ENCODE results near the gene DDX20. TPM values are rescaled to one million over a fixed set of nuclear protein-coding genes. Genes with fewer than 3 reads are reported as not detected.

Gene DDX20
- total and polyA plus RNA-seq, 4 donors, result 6.0 to 14.4 (median 8.0) TPM

GRCh38 chr1:111746614-111746999 lies 9.1 kb upstream of the DDX20 start:
- Histone ChIP-seq H3K4me3 (no peak overlapping the region), H3K27me3 (ENCODE audit: control insufficient read depth in 3 of 3, insufficient read depth in 3 of 3, low read length in 2 of 3) (peaks cover 0 to 8% (median 2%) of the 10 kb centered on the region in 3 donors), H3K27ac (ENCODE audit: low read depth in 1 of 2, low read length in 1 of 2) (no peak overlapping the region), H3K36me3 (ENCODE audit: control insufficient read depth in 4 of 4, insufficient read depth in 4 of 4, low read length in 4 of 4) (no peaks in the 10 kb centered on the region), H3K9ac (ENCODE audit: insufficient read depth in 1 of 2, low read length in 2 of 2) (no peak overlapping the region), H3K9me3 (ENCODE audit: control insufficient read depth in 4 of 4, insufficient read depth in 3 of 4, low read length in 3 of 4) (no peaks in the 10 kb centered on the region), H3K4me1 (ENCODE audit: control insufficient read depth in 5 of 5, insufficient read depth in 5 of 5, low read length in 5 of 5) (peaks cover 0 to 3% (median 0%) of the 10 kb centered on the region in 5 donors)
- no peak for TF ChIP-seq CTCF (IDR thresholded peaks at IDR 0.05; ENCODE audit: control extremely low read depth, extremely low read depth)
- ATAC-seq (ENCODE audit: insufficient read depth, low FRiP score) (no peak), DNase-seq (no peak)
- 84 to 85% methylated on average over 2 of the region's 2 CpGs for WGBS, 2 donors

- H3K4me3 ChIP-seq, result no peak overlapping the region
- H3K9me3 ChIP-seq (ENCODE audit: control insufficient read depth in 4 of 4, insufficient read depth in 3 of 4, low read length in 3 of 4), result no peaks in the 10 kb centered on the region
- peak; percentile 73 for ATAC-seq (ENCODE audit: insufficient read depth, low FRiP score)
- no peak overlapping the region for H3K27ac ChIP-seq (ENCODE audit: low read depth in 1 of 2, low read length in 1 of 2)
- H3K9ac ChIP-seq (ENCODE audit: insufficient read depth in 1 of 2, low read length in 2 of 2), result no peak overlapping the region
- DNase-seq, result peak; percentile 48 to 56 (median 49)
- no peaks in the 10 kb centered on the region for H3K36me3 ChIP-seq (ENCODE audit: control insufficient read depth in 4 of 4, insufficient read depth in 4 of 4, low read length in 4 of 4)
- peaks cover 0 to 4% (median 2%) of the 10 kb centered on the region in 3 donors for H3K27me3 ChIP-seq (ENCODE audit: control insufficient read depth in 3 of 3, insufficient read depth in 3 of 3, low read length in 2 of 3)
- peak; percentile 70 for TF ChIP-seq CTCF (IDR thresholded peaks at IDR 0.05; ENCODE audit: control extremely low read depth, extremely low read depth)
- WGBS, 2 donors, result 33 to 38% methylated on average over 3 of the region's 3 CpGs
- H3K4me1 ChIP-seq (ENCODE audit: control insufficient read depth in 5 of 5, insufficient read depth in 5 of 5, low read length in 5 of 5), result peaks cover 0 to 3% (median 0%) of the 10 kb centered on the region in 5 donors
Measured at GRCh38 chr1:111747282-111747734, 8.4 kb upstream of the DDX20 start.

DNA sequence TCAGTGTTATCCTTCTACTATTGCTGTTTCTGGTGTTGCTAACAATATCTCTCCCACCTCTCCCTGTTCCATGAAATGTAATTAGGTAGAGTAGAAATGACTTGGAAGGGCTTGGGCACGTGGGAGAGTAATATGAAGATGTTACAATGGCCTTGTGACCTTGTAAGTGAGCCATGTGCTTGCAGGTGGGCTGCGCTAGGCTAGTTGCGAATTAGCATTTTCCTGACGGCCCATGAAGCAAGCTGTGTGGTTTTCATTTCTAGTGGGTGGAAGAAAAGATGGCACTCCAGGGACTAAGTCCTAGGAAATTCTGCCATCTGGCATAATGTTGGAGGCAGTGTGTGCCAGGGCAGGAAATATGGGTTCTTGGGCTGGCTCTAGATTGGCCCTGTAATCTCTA lies 7.8 kb upstream of the DDX20 start:
- WGBS, 2 donors, result 75 to 85% methylated on average over 4 of the region's 4 CpGs

More for the DNA sequence above, 7.8 kb upstream of the DDX20 start:
- no peak for TF ChIP-seq CTCF (IDR thresholded peaks at IDR 0.05; ENCODE audit: control extremely low read depth, extremely low read depth)
- Histone ChIP-seq H3K27ac (ENCODE audit: low read depth in 1 of 2, low read length in 1 of 2) (no peak overlapping the region), H3K9ac (ENCODE audit: insufficient read depth in 1 of 2, low read length in 2 of 2) (no peak overlapping the region), H3K4me1 (ENCODE audit: control insufficient read depth in 5 of 5, insufficient read depth in 5 of 5, low read length in 5 of 5) (peaks cover 0 to 3% (median 0%) of the 10 kb centered on the region in 5 donors), H3K9me3 (ENCODE audit: control insufficient read depth in 4 of 4, insufficient read depth in 3 of 4, low read length in 3 of 4) (no peaks in the 10 kb centered on the region), H3K36me3 (ENCODE audit: control insufficient read depth in 4 of 4, insufficient read depth in 4 of 4, low read length in 4 of 4) (no peaks in the 10 kb centered on the region), H3K27me3 (ENCODE audit: control insufficient read depth in 3 of 3, insufficient read depth in 3 of 3, low read length in 2 of 3) (no peaks in the 10 kb centered on the region), H3K4me3 (no peak overlapping the region)
- no peak for ATAC-seq (ENCODE audit: insufficient read depth, low FRiP score)
- no peak for DNase-seq

All from lung (tissue), 12 donors.